ENCODE data around the gene ANKDD1A.

ANKDD1A gene

GRCh38 chr15:64904189-64904588 is 7.5 kb upstream of the ANKDD1A start:
- Histone ChIP-seq H3K9ac (ENCODE audit: low read depth in 1 of 2, low read length in 2 of 2) (no peak overlapping the region), H3K27ac (ENCODE audit: low read depth in 2 of 2, low read length in 2 of 2) (no peak overlapping the region), H3K9me3 (ENCODE audit: control insufficient read depth in 2 of 2, low read length in 2 of 2) (peaks cover 2% of the 10 kb centered on the region in 2 donors), H3K4me1 (ENCODE audit: control insufficient read depth in 2 of 2, insufficient read depth in 2 of 2, low read length in 2 of 2) (peaks cover 0 to 3% of the 10 kb centered on the region in 2 donors), H3K36me3 (ENCODE audit: control insufficient read depth in 2 of 2, insufficient read depth in 2 of 2, low read length in 2 of 2) (no peaks in the 10 kb centered on the region), H3K27me3 (ENCODE audit: control insufficient read depth in 2 of 2, insufficient read depth in 2 of 2, low read length in 2 of 2) (no peaks in the 10 kb centered on the region), H3K4me3 (ENCODE audit: low read length in 2 of 2) (no peak overlapping the region)

GRCh38 chr15:64905119-64905831 is 6.4 kb upstream of the ANKDD1A start:
- H3K27ac ChIP-seq (ENCODE audit: low read depth in 2 of 2, low read length in 2 of 2), result peak overlapping the region in 1 of 2 donors; percentile 27
- H3K36me3 ChIP-seq (ENCODE audit: control insufficient read depth in 2 of 2, insufficient read depth in 2 of 2, low read length in 2 of 2), result no peaks in the 10 kb centered on the region
- H3K4me1 ChIP-seq (ENCODE audit: control insufficient read depth in 2 of 2, insufficient read depth in 2 of 2, low read length in 2 of 2), result peaks cover 0 to 3% of the 10 kb centered on the region in 2 donors
- no peaks in the 10 kb centered on the region for H3K27me3 ChIP-seq (ENCODE audit: control insufficient read depth in 2 of 2, insufficient read depth in 2 of 2, low read length in 2 of 2)
- peak overlapping the region; percentile 56 to 63 for H3K4me3 ChIP-seq (ENCODE audit: low read length in 2 of 2)
- H3K9ac ChIP-seq (ENCODE audit: low read depth in 1 of 2, low read length in 2 of 2), result peak overlapping the region in 1 of 2 donors; percentile 44
- peaks cover 2% of the 10 kb centered on the region in 2 donors for H3K9me3 ChIP-seq (ENCODE audit: control insufficient read depth in 2 of 2, low read length in 2 of 2)

GRCh38 chr15:64905941-64906340 is 5.8 kb upstream of the ANKDD1A start:
- H3K4me3 ChIP-seq (ENCODE audit: low read length in 2 of 2), result no peak overlapping the region
- H3K9me3 ChIP-seq (ENCODE audit: control insufficient read depth in 2 of 2, low read length in 2 of 2), result peaks cover 2% of the 10 kb centered on the region in 2 donors
- H3K36me3 ChIP-seq (ENCODE audit: control insufficient read depth in 2 of 2, insufficient read depth in 2 of 2, low read length in 2 of 2), result no peaks in the 10 kb centered on the region
- peaks cover 0 to 3% of the 10 kb centered on the region in 2 donors for H3K4me1 ChIP-seq (ENCODE audit: control insufficient read depth in 2 of 2, insufficient read depth in 2 of 2, low read length in 2 of 2)
- H3K9ac ChIP-seq (ENCODE audit: low read depth in 1 of 2, low read length in 2 of 2), result peak overlapping the region in 1 of 2 donors; percentile 44
- H3K27ac ChIP-seq (ENCODE audit: low read depth in 2 of 2, low read length in 2 of 2), result no peak overlapping the region
- no peaks in the 10 kb centered on the region for H3K27me3 ChIP-seq (ENCODE audit: control insufficient read depth in 2 of 2, insufficient read depth in 2 of 2, low read length in 2 of 2)

- Histone ChIP-seq H3K4me3 (ENCODE audit: low read length in 2 of 2) (no peak overlapping the region), H3K9me3 (ENCODE audit: control insufficient read depth in 2 of 2, low read length in 2 of 2) (no peaks in the 10 kb centered on the region), H3K4me1 (ENCODE audit: control insufficient read depth in 2 of 2, insufficient read depth in 2 of 2, low read length in 2 of 2) (peaks cover 0 to 3% of the 10 kb centered on the region in 2 donors), H3K27me3 (ENCODE audit: control insufficient read depth in 2 of 2, insufficient read depth in 2 of 2, low read length in 2 of 2) (no peaks in the 10 kb centered on the region), H3K9ac (ENCODE audit: low read depth in 1 of 2, low read length in 2 of 2) (no peak overlapping the region), H3K27ac (ENCODE audit: low read depth in 2 of 2, low read length in 2 of 2) (no peak overlapping the region), H3K36me3 (ENCODE audit: control insufficient read depth in 2 of 2, insufficient read depth in 2 of 2, low read length in 2 of 2) (no peaks in the 10 kb centered on the region)
These were observed 5.3 kb upstream of the ANKDD1A start for GRCh38 chr15:64906402-64906801.

- H3K27ac ChIP-seq (ENCODE audit: low read depth in 2 of 2, low read length in 2 of 2), result no peak overlapping the region
These were observed 3.7 kb upstream of the ANKDD1A start for GRCh38 chr15:64907991-64908390.

GRCh38 chr15:64909546-64909945 is 2.2 kb upstream of the ANKDD1A start:
- no peak overlapping the region for H3K27ac ChIP-seq (ENCODE audit: low read depth in 2 of 2, low read length in 2 of 2)
- no peak overlapping the region for H3K9ac ChIP-seq (ENCODE audit: low read depth in 1 of 2, low read length in 2 of 2)
- no peak overlapping the region for H3K4me3 ChIP-seq (ENCODE audit: low read length in 2 of 2)
- no peaks in the 10 kb centered on the region for H3K36me3 ChIP-seq (ENCODE audit: control insufficient read depth in 2 of 2, insufficient read depth in 2 of 2, low read length in 2 of 2)
- H3K4me1 ChIP-seq (ENCODE audit: control insufficient read depth in 2 of 2, insufficient read depth in 2 of 2, low read length in 2 of 2), result peaks cover 3 to 4% of the 10 kb centered on the region in 2 donors
- H3K27me3 ChIP-seq (ENCODE audit: control insufficient read depth in 2 of 2, insufficient read depth in 2 of 2, low read length in 2 of 2), result peaks cover 0 to 3% of the 10 kb centered on the region in 2 donors
- no peaks in the 10 kb centered on the region for H3K9me3 ChIP-seq (ENCODE audit: control insufficient read depth in 2 of 2, low read length in 2 of 2)

More at GRCh38 chr15:64907991-64908390, 3.7 kb upstream of the ANKDD1A start:
- no peak overlapping the region for H3K4me3 ChIP-seq (ENCODE audit: low read length in 2 of 2)
- H3K9me3 ChIP-seq (ENCODE audit: control insufficient read depth in 2 of 2, low read length in 2 of 2), result no peaks in the 10 kb centered on the region
- H3K27me3 ChIP-seq (ENCODE audit: control insufficient read depth in 2 of 2, insufficient read depth in 2 of 2, low read length in 2 of 2), result peaks cover 0 to 3% of the 10 kb centered on the region in 2 donors
- no peak overlapping the region for H3K9ac ChIP-seq (ENCODE audit: low read depth in 1 of 2, low read length in 2 of 2)
- H3K4me1 ChIP-seq (ENCODE audit: control insufficient read depth in 2 of 2, insufficient read depth in 2 of 2, low read length in 2 of 2), result peaks cover 3 to 4% of the 10 kb centered on the region in 2 donors
- no peaks in the 10 kb centered on the region for H3K36me3 ChIP-seq (ENCODE audit: control insufficient read depth in 2 of 2, insufficient read depth in 2 of 2, low read length in 2 of 2)

- H3K27ac ChIP-seq (ENCODE audit: low read depth in 2 of 2, low read length in 2 of 2), result no peak overlapping the region
- no peaks in the 10 kb centered on the region for H3K9me3 ChIP-seq (ENCODE audit: control insufficient read depth in 2 of 2, low read length in 2 of 2)
- no peaks in the 10 kb centered on the region for H3K36me3 ChIP-seq (ENCODE audit: control insufficient read depth in 2 of 2, insufficient read depth in 2 of 2, low read length in 2 of 2)
- H3K27me3 ChIP-seq (ENCODE audit: control insufficient read depth in 2 of 2, insufficient read depth in 2 of 2, low read length in 2 of 2), result peaks cover 0 to 3% of the 10 kb centered on the region in 2 donors
- peak overlapping the region; percentile 56 to 67 for H3K4me3 ChIP-seq (ENCODE audit: low read length in 2 of 2)
- peaks cover 0 to 4% of the 10 kb centered on the region in 2 donors for H3K4me1 ChIP-seq (ENCODE audit: control insufficient read depth in 2 of 2, insufficient read depth in 2 of 2, low read length in 2 of 2)
- H3K9ac ChIP-seq (ENCODE audit: low read depth in 1 of 2, low read length in 2 of 2), result no peak overlapping the region
These were observed 950 bp downstream of the ANKDD1A start for GRCh38 chr15:64912379-64913325.

- no peak overlapping the region for H3K27ac ChIP-seq (ENCODE audit: low read depth in 2 of 2, low read length in 2 of 2)
These were observed 4.0 kb downstream of the ANKDD1A start for GRCh38 chr15:64915518-64916227.

GRCh38 chr15:64916365-64916764 is 4.7 kb downstream of the ANKDD1A start:
- Histone ChIP-seq H3K4me3 (ENCODE audit: low read length in 2 of 2) (no peak overlapping the region), H3K27me3 (ENCODE audit: control insufficient read depth in 2 of 2, insufficient read depth in 2 of 2, low read length in 2 of 2) (peaks cover 0 to 3% of the 10 kb centered on the region in 2 donors), H3K9ac (ENCODE audit: low read depth in 1 of 2, low read length in 2 of 2) (no peak overlapping the region), H3K27ac (ENCODE audit: low read depth in 2 of 2, low read length in 2 of 2) (no peak overlapping the region), H3K9me3 (ENCODE audit: control insufficient read depth in 2 of 2, low read length in 2 of 2) (no peaks in the 10 kb centered on the region), H3K36me3 (ENCODE audit: control insufficient read depth in 2 of 2, insufficient read depth in 2 of 2, low read length in 2 of 2) (no peaks in the 10 kb centered on the region), H3K4me1 (ENCODE audit: control insufficient read depth in 2 of 2, insufficient read depth in 2 of 2, low read length in 2 of 2) (peaks cover 0 to 4% of the 10 kb centered on the region in 2 donors)

More at GRCh38 chr15:64915518-64916227, 4.0 kb downstream of the ANKDD1A start:
- Histone ChIP-seq H3K27me3 (ENCODE audit: control insufficient read depth in 2 of 2, insufficient read depth in 2 of 2, low read length in 2 of 2) (peaks cover 0 to 3% of the 10 kb centered on the region in 2 donors), H3K4me1 (ENCODE audit: control insufficient read depth in 2 of 2, insufficient read depth in 2 of 2, low read length in 2 of 2) (peaks cover 0 to 4% of the 10 kb centered on the region in 2 donors), H3K9me3 (ENCODE audit: control insufficient read depth in 2 of 2, low read length in 2 of 2) (no peaks in the 10 kb centered on the region), H3K9ac (ENCODE audit: low read depth in 1 of 2, low read length in 2 of 2) (no peak overlapping the region), H3K36me3 (ENCODE audit: control insufficient read depth in 2 of 2, insufficient read depth in 2 of 2, low read length in 2 of 2) (no peaks in the 10 kb centered on the region), H3K4me3 (ENCODE audit: low read length in 2 of 2) (no peak overlapping the region)
